ENCODE measurements around the gene MED17. TPM values are rescaled to one million over a fixed set of nuclear protein-coding genes. Genes with fewer than 3 reads are reported as not detected.

The MED17 gene
- total RNA-seq, 1 donor from 2014 or later = 51.4 TPM

DNA sequence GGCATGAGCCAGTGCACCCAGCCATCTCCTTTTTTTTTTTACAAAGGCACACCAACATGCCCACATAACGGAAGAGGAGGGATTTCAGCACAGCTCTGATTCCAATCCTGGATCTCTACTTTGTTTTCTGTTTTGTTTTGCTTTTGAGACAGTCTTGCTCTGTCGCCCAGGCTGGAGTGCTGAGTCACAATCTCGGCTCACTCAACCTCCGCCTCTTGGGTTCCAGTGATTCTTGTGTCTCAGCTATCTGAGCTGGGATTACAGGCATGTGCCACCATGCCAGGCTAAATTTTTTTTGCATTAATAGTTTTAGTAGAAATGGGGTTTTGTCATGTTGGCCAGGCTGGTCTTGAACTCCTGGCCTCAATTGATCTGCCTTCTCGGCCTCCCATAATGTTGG is 38.3 kb downstream of the MED17 start:
- no peak overlapping the region for H3K4me3 ChIP-seq (ENCODE audit: low read depth, low read length)
- no peaks in the 10 kb centered on the region for H3K36me3 ChIP-seq (ENCODE audit: control insufficient read depth, insufficient read depth, low read length)
- TF ChIP-seq, protein P1, sequence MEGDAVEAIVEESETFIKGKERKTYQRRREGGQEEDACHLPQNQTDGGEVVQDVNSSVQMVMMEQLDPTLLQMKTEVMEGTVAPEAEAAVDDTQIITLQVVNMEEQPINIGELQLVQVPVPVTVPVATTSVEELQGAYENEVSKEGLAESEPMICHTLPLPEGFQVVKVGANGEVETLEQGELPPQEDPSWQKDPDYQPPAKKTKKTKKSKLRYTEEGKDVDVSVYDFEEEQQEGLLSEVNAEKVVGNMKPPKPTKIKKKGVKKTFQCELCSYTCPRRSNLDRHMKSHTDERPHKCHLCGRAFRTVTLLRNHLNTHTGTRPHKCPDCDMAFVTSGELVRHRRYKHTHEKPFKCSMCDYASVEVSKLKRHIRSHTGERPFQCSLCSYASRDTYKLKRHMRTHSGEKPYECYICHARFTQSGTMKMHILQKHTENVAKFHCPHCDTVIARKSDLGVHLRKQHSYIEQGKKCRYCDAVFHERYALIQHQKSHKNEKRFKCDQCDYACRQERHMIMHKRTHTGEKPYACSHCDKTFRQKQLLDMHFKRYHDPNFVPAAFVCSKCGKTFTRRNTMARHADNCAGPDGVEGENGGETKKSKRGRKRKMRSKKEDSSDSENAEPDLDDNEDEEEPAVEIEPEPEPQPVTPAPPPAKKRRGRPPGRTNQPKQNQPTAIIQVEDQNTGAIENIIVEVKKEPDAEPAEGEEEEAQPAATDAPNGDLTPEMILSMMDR (IDR thresholded peaks at IDR 0.05; ENCODE audit: insufficient read depth, low read length, poor library complexity, severe bottlenecking) = no peak
- peak; percentile 26 for DNase-seq (ENCODE audit: low read depth)
- H3K27me3 ChIP-seq (ENCODE audit: control insufficient read depth, insufficient read depth, low read length) = no peaks in the 10 kb centered on the region

DNA sequence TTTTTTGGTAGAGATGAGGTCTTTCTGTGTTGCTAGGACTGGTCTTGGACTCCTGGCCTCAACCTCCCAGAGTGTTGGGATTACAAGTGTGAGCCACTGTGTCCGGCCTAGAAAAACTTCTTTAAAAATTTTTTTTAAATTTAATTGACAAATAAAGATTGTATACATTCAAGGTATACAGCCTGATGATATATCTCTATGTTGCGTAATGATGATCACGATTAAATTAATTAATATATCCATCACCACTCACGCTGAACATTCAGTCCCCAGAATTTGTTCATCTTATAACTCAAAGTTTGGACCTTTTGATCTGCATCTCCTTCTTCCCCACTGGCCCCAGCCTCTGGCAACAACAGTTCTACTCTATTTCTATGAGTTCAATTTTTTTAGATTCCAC is 39.1 kb downstream of the MED17 start:
- no peak for DNase-seq (ENCODE audit: low read depth)
- TF ChIP-seq, protein P1 (IDR thresholded peaks at IDR 0.05; ENCODE audit: insufficient read depth, low read length, poor library complexity, severe bottlenecking) = no peak
- H3K36me3 ChIP-seq (ENCODE audit: control insufficient read depth, insufficient read depth, low read length) = no peaks in the 10 kb centered on the region
- no peaks in the 10 kb centered on the region for H3K27me3 ChIP-seq (ENCODE audit: control insufficient read depth, insufficient read depth, low read length)
- H3K4me3 ChIP-seq (ENCODE audit: low read depth, low read length) = no peak overlapping the region

DNA sequence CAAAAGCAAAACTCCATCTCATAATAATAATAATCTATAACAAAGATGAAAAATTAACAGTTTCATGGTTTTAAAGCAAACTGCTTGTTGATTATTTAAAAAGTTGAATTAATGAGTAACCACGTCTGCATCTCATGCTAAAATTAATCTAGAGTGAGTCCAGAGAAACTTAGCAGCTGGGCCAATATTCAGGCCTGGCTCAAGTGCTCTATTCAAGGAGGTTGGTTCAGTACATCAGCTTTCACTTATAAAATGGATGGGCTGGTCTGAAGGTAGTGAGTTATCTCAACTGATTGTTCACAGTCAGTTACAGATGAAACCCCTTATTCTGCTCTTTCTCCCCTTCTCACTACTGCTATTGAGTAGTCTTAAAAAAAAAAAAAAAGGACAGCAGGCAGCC is 43.3 kb downstream of the MED17 start:
- TF ChIP-seq, protein P1 (IDR thresholded peaks at IDR 0.05; ENCODE audit: insufficient read depth, low read length, poor library complexity, severe bottlenecking) = no peak
- no peaks in the 10 kb centered on the region for H3K36me3 ChIP-seq (ENCODE audit: control insufficient read depth, insufficient read depth, low read length)
- no peak for DNase-seq (ENCODE audit: low read depth)
- no peaks in the 10 kb centered on the region for H3K27me3 ChIP-seq (ENCODE audit: control insufficient read depth, insufficient read depth, low read length)
- no peak overlapping the region for H3K4me3 ChIP-seq (ENCODE audit: low read depth, low read length)

DNA sequence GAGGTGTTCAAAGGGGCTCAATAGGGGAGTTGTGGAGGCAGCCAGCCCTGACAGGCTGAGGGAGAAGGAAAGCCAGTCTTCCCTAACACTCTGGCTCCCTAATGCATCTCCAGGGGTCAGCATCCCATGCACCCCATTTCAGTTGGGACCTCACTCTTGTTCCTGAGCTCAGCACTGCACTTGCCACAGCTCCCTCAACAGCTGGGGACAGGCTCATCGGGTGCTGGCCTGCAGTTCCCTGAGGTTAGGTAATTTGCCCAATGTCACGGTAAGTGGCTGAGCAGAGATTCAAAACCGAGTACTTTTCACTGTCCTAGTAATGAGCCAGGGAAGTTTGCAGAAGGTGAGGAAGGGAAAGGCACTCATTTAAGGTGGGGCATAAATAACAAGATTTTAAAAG is 45.5 kb downstream of the MED17 start:
- Histone ChIP-seq H3K27me3 (ENCODE audit: control insufficient read depth, insufficient read depth, low read length) (no peaks in the 10 kb centered on the region), H3K36me3 (ENCODE audit: control insufficient read depth, insufficient read depth, low read length) (no peaks in the 10 kb centered on the region), H3K4me3 (ENCODE audit: low read depth, low read length) (no peak overlapping the region)
- DNase-seq (ENCODE audit: low read depth) = no peak
- TF ChIP-seq, protein P1 (IDR thresholded peaks at IDR 0.05; ENCODE audit: insufficient read depth, low read length, poor library complexity, severe bottlenecking) = no peak

DNA sequence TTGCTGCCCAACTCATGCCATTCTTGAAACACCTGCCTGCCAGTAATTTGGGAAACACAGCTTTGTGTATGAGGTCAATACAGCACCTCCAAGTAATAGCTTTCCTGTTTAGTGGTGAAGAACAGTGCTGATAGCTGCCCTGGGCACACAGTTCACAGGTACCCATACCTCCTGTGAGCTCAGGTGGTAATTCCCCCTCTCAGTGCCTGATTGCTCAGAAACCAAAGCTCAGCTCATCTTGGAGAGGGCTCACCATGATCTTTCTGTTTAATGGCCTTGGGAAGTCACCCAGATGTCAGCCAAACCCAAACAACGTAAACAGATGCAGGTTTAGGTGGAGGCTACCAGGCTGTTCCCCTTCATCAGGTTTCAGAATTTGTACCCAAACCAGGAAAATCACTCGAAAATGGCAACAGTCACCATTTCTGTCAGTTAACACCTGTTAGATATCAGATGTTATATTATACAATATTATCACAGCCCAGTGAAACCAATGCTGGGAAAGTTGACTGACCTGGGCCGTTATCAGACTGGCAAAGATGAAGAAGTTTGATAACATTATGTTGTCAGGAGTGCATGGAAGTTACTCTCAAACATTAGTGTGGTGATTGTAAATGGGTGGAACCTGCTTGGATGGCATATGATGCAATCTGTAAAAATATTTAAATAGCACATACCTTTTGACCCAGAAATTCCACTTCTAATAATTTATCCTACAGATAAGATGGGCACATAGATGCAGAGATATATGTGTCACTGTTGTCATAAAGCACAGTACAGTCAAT is 47.5 kb downstream of the MED17 start:
- DNase-seq (ENCODE audit: low read depth) = no peak
- TF ChIP-seq, protein P1 (IDR thresholded peaks at IDR 0.05; ENCODE audit: insufficient read depth, low read length, poor library complexity, severe bottlenecking) = no peak
- no peaks in the 10 kb centered on the region for H3K27me3 ChIP-seq (ENCODE audit: control insufficient read depth, insufficient read depth, low read length)
- H3K4me3 ChIP-seq (ENCODE audit: low read depth, low read length) = no peak overlapping the region
- no peaks in the 10 kb centered on the region for H3K36me3 ChIP-seq (ENCODE audit: control insufficient read depth, insufficient read depth, low read length)

DNA sequence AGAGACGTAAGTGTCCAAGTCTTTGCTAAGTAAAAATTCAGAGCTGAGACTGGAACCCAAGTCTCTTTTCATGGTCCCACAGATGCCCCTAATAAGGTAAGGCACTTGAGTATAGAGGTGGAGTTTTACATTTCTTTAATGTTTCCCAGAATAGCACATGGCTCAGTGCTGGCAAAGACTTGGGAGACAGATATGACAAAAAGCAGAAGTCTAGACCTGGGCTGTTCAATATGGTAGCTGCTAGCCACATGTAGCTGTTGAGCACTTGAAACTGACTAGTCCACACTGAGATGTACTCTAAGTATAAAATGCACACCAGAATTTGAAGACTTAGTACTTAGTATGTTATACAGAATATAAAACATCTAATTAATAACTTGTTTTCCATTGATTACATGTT is 48.7 kb downstream of the MED17 start:
- Histone ChIP-seq H3K36me3 (ENCODE audit: control insufficient read depth, insufficient read depth, low read length) (no peaks in the 10 kb centered on the region), H3K27me3 (ENCODE audit: control insufficient read depth, insufficient read depth, low read length) (no peaks in the 10 kb centered on the region), H3K4me3 (ENCODE audit: low read depth, low read length) (no peak overlapping the region)
- no peak for DNase-seq (ENCODE audit: low read depth)
- TF ChIP-seq, protein P1 (IDR thresholded peaks at IDR 0.05; ENCODE audit: insufficient read depth, low read length, poor library complexity, severe bottlenecking) = no peak

All from kidney epithelial cell (primary cell).